HCT116 (cell line): ENCODE data around the gene HEXIM1. TPM values are rescaled to one million over a fixed set of nuclear protein-coding genes. Genes with fewer than 3 reads are reported as not detected.

Experiments
- ATAC-seq: fragments of 200-7000 bp; cut with Tn5 transposase; 2 replicates; pipeline ENCODE4 v1.9.1; 2020; ENCODE audit warnings: mild to moderate bottlenecking, moderate library complexity
- BruUV-seq: library from RNA; stranded (reverse); fragments of 400-500 nt; replicated peaks from 2 replicates; lab custom pipeline; 2021; lab: Mats Ljungman, UMichigan
- CTCF ChIA-PET: fragments of 300-600 bp; sonication (Branson Sonifier 250); formaldehyde crosslinking; loops from one replicate; lab custom pipeline; 2021; ENCODE audit warnings: antibody characterized with exemption; lab: Charles Lee
- POLR2A ChIA-PET: fragments of 300-600, 350-600 bp; sonication (Branson Sonifier 250); formaldehyde crosslinking; loops from one replicate; lab custom pipeline; 2021; ENCODE audit warnings: antibody characterized with exemption; lab: Charles Lee
- RAD21 ChIA-PET, 2 experiments: fragments of 300-600 bp; sonication (Branson Sonifier 250); formaldehyde crosslinking; loops; one replicate each; lab custom pipeline; 2023; ENCODE audit warnings: low total read pairs in 2 of 2; ENCODE audit not compliant: uncharacterized antibody in 2 of 2, unreplicated experiment in 2 of 2, low non-redundant PET in 1 of 2; lab: Charles Lee
- DNase-seq: peaks from one replicate; pipeline ENCODE4 v3.0.0-alpha.2; 2010; ENCODE audit warnings: low read depth, low spot score
- H2AFZ ChIP-seq: fragments of 200-600 bp; shearing (Covaris generic), sonication (generic); 2 replicates; pipeline ENCODE4 v1.6.1; 2017; ENCODE audit warnings: low read depth, mixed run types, mixed read lengths, antibody characterized with exemption, low read length; ENCODE audit not compliant: poor library complexity, severe bottlenecking
- H3K27ac ChIP-seq: 2 replicates; pipeline ENCODE4 v1.5.1; 2012; ENCODE audit warnings: low read depth, low read length
- H3K27me3 ChIP-seq: fragments of 200-600 bp; sonication (generic); 2 replicates; pipeline ENCODE4 v1.6.1; 2016; ENCODE audit warnings: mixed run types, low read length, mixed read lengths; ENCODE audit not compliant: insufficient read depth
- H3K36me3 ChIP-seq, 2 experiments: fragments of 200-500 bp in 1 of 2; fragments of 200-600 bp in 1 of 2; sonication (Bioruptor generic) in 1 of 2; sonication (generic) in 1 of 2; 2 replicates each; pipeline versions ENCODE4 v1.5.1 to v1.6.1; 2014 to 2016; ENCODE audit warnings: low read length in 2 of 2, inconsistent platforms in 1 of 2, mixed read lengths in 1 of 2, mixed run types in 1 of 2; ENCODE audit not compliant: insufficient read depth in 2 of 2, control insufficient read depth in 1 of 2
- H3K4me1 ChIP-seq, 2 experiments: fragments of 200-600 bp in 1 of 2; sonication (generic) in 1 of 2; 2 replicates each; pipeline versions ENCODE4 v1.5.1 to v1.6.1; 2012 to 2017; ENCODE audit warnings: low read length in 2 of 2, inconsistent platforms in 1 of 2, mild to moderate bottlenecking in 1 of 2, mixed read lengths in 1 of 2, mixed run types in 1 of 2, moderate library complexity in 1 of 2; ENCODE audit not compliant: insufficient read depth in 2 of 2, control insufficient read depth in 1 of 2
- H3K4me2 ChIP-seq: fragments of 200-600 bp; sonication (generic); 2 replicates; pipeline ENCODE4 v1.6.1; 2017; ENCODE audit warnings: mixed run types, low read length, mixed read lengths
- H3K4me3 ChIP-seq, 2 experiments: fragments of 200-600 bp in 1 of 2; sonication (generic) in 1 of 2; replicated peaks in 1 of 2; 2 replicates each; pipeline ENCODE4 v1.5.1; 2011 to 2016; ENCODE audit warnings: low read length in 2 of 2, control low read depth in 1 of 2, low read depth in 1 of 2, mild to moderate bottlenecking in 1 of 2, mixed read lengths in 1 of 2, mixed run types in 1 of 2
- H3K79me2 ChIP-seq: fragments of 200-600 bp; sonication (generic); 2 replicates; pipeline ENCODE4 v1.6.1; 2017; ENCODE audit warnings: mild to moderate bottlenecking, mixed run types, low read length, moderate library complexity, mixed read lengths; ENCODE audit not compliant: insufficient read depth
- H3K9ac ChIP-seq: fragments of 200-600 bp; sonication (generic); 2 replicates; pipeline ENCODE4 v1.6.1; 2016; ENCODE audit warnings: low read length, mixed read lengths
- H3K9me2 ChIP-seq: fragments of 200-600 bp; sonication (generic), shearing (Covaris generic); 2 replicates; pipeline ENCODE4 v1.6.1; 2017; ENCODE audit warnings: mixed run types, mild to moderate bottlenecking, moderate library complexity; ENCODE audit not compliant: insufficient read depth
- H3K9me3 ChIP-seq, 2 experiments: fragments of 200-500 bp in 1 of 2; fragments of 200-600 bp in 1 of 2; sonication (Bioruptor generic) in 1 of 2; sonication (generic) in 1 of 2; 2 replicates each; pipeline ENCODE4 v1.6.1; 2014 to 2017; ENCODE audit warnings: low read length in 2 of 2, mixed read lengths in 2 of 2, inconsistent platforms in 1 of 2, low read depth in 1 of 2, mild to moderate bottlenecking in 1 of 2, mixed run types in 1 of 2, moderate library complexity in 1 of 2; ENCODE audit not compliant: control insufficient read depth in 1 of 2, insufficient read depth in 1 of 2
- H4K20me1 ChIP-seq: fragments of 200-600 bp; sonication (generic), shearing (Covaris generic); 2 replicates; pipeline ENCODE4 v1.6.1; 2017; ENCODE audit warnings: mixed run types, mild to moderate bottlenecking, moderate library complexity; ENCODE audit not compliant: insufficient read depth
- ATF3 ChIP-seq: IDR thresholded peaks from 2 replicates; pipeline ENCODE4 v1.6.1; 2012
- CBX3 ChIP-seq: IDR thresholded peaks from 2 replicates; pipeline ENCODE4 v1.6.1; 2012; ENCODE audit warnings: low read depth
- CTCF ChIP-seq, 3 experiments: fragments of 200-600 bp in 1 of 3; sonication (generic) in 1 of 3; IDR thresholded peaks in 2 of 3; conservative IDR thresholded peaks in 1 of 3; 2 replicates each; pipeline ENCODE4 v1.5.1; 2012 to 2017; ENCODE audit warnings: low read depth in 2 of 3, low read length in 2 of 3, antibody characterized with exemption in 1 of 3, borderline replicate concordance in 1 of 3, control low read depth in 1 of 3, mild to moderate bottlenecking in 1 of 3, mixed read lengths in 1 of 3, mixed run types in 1 of 3, moderate library complexity in 1 of 3; ENCODE audit not compliant: insufficient read depth in 1 of 3
- EZH2 ChIP-seq: fragments of 200-600 bp; sonication (generic); IDR thresholded peaks from 2 replicates; pipeline ENCODE4 v1.6.1; 2017; ENCODE audit warnings: antibody characterized with exemption, mixed run types
- EZH2phosphoT487 ChIP-seq: fragments of 200-600 bp; IDR thresholded peaks from 2 replicates; pipeline ENCODE4 v1.6.1; 2018; ENCODE audit warnings: antibody characterized with exemption, borderline replicate concordance
- FOSL1 ChIP-seq: IDR thresholded peaks from 2 replicates; pipeline ENCODE4 v1.6.1; 2012; ENCODE audit warnings: low read depth
- POLR2A ChIP-seq: IDR thresholded peaks from 2 replicates; pipeline ENCODE4 v1.7.0; 2011; ENCODE audit warnings: borderline replicate concordance; ENCODE audit not compliant: insufficient read depth, insufficient read length; ENCODE audit errors: extremely low read depth
- RAD21 ChIP-seq: IDR thresholded peaks from 2 replicates; pipeline ENCODE4 v1.6.1; 2012; ENCODE audit warnings: low read depth, mild to moderate bottlenecking
- REST ChIP-seq: IDR thresholded peaks from 2 replicates; pipeline ENCODE4 v1.6.1; 2012; ENCODE audit warnings: low read depth
- SIN3A ChIP-seq: IDR thresholded peaks from 2 replicates; pipeline ENCODE4 v1.6.1; 2012; ENCODE audit warnings: low read depth
- SP1 ChIP-seq: IDR thresholded peaks from 2 replicates; pipeline ENCODE4 v1.6.1; 2012; ENCODE audit warnings: low read depth
- ZFX ChIP-seq: fragments of 450-650 bp; IDR thresholded peaks from 2 replicates; pipeline ENCODE4 v1.6.1; 2017
- ZNF274 ChIP-seq: fragments of 200-500 bp; sonication (Bioruptor generic); IDR thresholded peaks from 2 replicates; pipeline ENCODE4 v1.6.1; 2014; ENCODE audit warnings: mild to moderate bottlenecking, low read depth, low read length, inconsistent platforms
- intact Hi-C: fragments of 100-400 bp; cut with micrococcal nuclease; formaldehyde crosslinking; loops from 2 replicates; pipeline ENCODE4 v1.10.0; 2022
- total RNA-seq: library from RNA; stranded (reverse); gene quantifications from one replicate; pipeline ENCODE4 v1.2.1, GENCODE V29; 2021; ENCODE audit not compliant: unreplicated experiment

The HEXIM1 gene
- total RNA-seq, 1 experiment from 2014 or later = 58.0 TPM

GRCh38 chr17:45102856-45103255, 45.4 kb upstream of the HEXIM1 start:
- H3K4me1 ChIP-seq = peaks cover 0 to 3% of the 10 kb centered on the region in 2 experiments; a peak in 1 of 4 replicates
- H3K9me3 ChIP-seq = no peaks in the 10 kb centered on the region
- H3K4me3 ChIP-seq = no peak overlapping the region
- ChIA-PET RAD21 (no interaction called here), CTCF (no interaction called here), POLR2A (no interaction called here)
- no peak overlapping the region for H3K27ac ChIP-seq
- no peak for TF ChIP-seq POLR2A
- no peak for TF ChIP-seq CTCF (IDR thresholded peaks at IDR 0.05 in 2 of 3, conservative IDR thresholded peaks at IDR 0.05 in 1 of 3; ENCODE audit: borderline replicate concordance in 1 of 3, insufficient read depth in 1 of 3, low read depth in 2 of 3, low read length in 2 of 3)
- no peak for TF ChIP-seq RAD21
- no peak for TF ChIP-seq ZFX
- TF ChIP-seq SIN3A = no peak
- TF ChIP-seq CBX3 = no peak
- TF ChIP-seq ZNF274 = no peak
- no peak for TF ChIP-seq EZH2
- TF ChIP-seq FOSL1 = no peak
- no peak for TF ChIP-seq REST
- no peak for TF ChIP-seq SP1
- no peak for TF ChIP-seq EZH2phosphoT487
- no peak for TF ChIP-seq ATF3
- no TSS peak for BruUV-seq
- DNase-seq (no peak), ATAC-seq (no peak)
- H3K27me3 ChIP-seq = no peaks in the 10 kb centered on the region
- peaks cover 7% of the 10 kb centered on the region; the same call in 1 of the 2 replicates for H3K79me2 ChIP-seq
- no peak overlapping the region for H3K9ac ChIP-seq
- peaks cover 37 to 60% of the 10 kb centered on the region in 2 experiments for H3K36me3 ChIP-seq
- no peak overlapping the region for H3K4me2 ChIP-seq
- intact Hi-C loops = no loop called here
- H4K20me1 ChIP-seq = no peaks in the 10 kb centered on the region
- H2AFZ ChIP-seq = no peak overlapping the region
- no peaks in the 10 kb centered on the region for H3K9me2 ChIP-seq
